Activated T-cell treated with anti-CD3 and anti-CD28 coated beads, Interleukin-2, amount 50 U/mL, for 72 hours (primary cell): ENCODE results near the gene CIAO2A. TPM values are rescaled to one million over a fixed set of nuclear protein-coding genes. Genes with fewer than 3 reads are reported as not detected.

Source experiments
- ATAC-seq, 2 donors: fragments of 150-1000 bp; cut with Tn5 transposase; replicated peaks in 1 of 2; 2 replicates each; pipeline ENCODE4 v1.10.0; 2021; ENCODE audit warnings: moderate library complexity in 2 of 2, mild to moderate bottlenecking in 1 of 2
- DNase-seq, 2 donors: peaks; one replicate each; pipeline ENCODE4 v3.0.0; 2021 to 2022; ENCODE audit warnings: mixed read lengths in 1 of 2
- H3K27ac Mint-ChIP-seq: one replicate; pipeline ENCODE4 v1.8.0; 2022; ENCODE audit warnings: mild to moderate bottlenecking, moderate library complexity, mixed read lengths
- H3K27me3 Mint-ChIP-seq: one replicate; pipeline ENCODE4 v1.8.0; 2022; ENCODE audit warnings: low read depth, mixed read lengths
- H3K36me3 Mint-ChIP-seq, 2 donors: one replicate each; pipeline ENCODE4 v1.8.0; 2022; ENCODE audit warnings: mixed read lengths in 2 of 2, mild to moderate bottlenecking in 1 of 2; ENCODE audit not compliant: insufficient read depth in 2 of 2
- H3K4me1 Mint-ChIP-seq: one replicate; pipeline ENCODE4 v1.8.0; 2022; ENCODE audit warnings: low read depth, mixed read lengths
- H3K4me3 Mint-ChIP-seq, 2 donors: one replicate each; pipeline ENCODE4 v1.8.0; 2022; ENCODE audit warnings: mild to moderate bottlenecking in 2 of 2, mixed read lengths in 2 of 2, moderate library complexity in 2 of 2
- H3K9me3 Mint-ChIP-seq, 2 donors: one replicate each; pipeline ENCODE4 v1.8.0; 2022; ENCODE audit warnings: mixed read lengths in 2 of 2
- total RNA-seq, 2 donors: library from RNA; stranded (reverse); gene quantifications; one replicate each; pipeline ENCODE4 v1.2.3, GENCODE V29; 2022

CIAO2A gene
- total RNA-seq, 2 donors from 2014 or later = 65.1 to 74.5 TPM

DNA sequence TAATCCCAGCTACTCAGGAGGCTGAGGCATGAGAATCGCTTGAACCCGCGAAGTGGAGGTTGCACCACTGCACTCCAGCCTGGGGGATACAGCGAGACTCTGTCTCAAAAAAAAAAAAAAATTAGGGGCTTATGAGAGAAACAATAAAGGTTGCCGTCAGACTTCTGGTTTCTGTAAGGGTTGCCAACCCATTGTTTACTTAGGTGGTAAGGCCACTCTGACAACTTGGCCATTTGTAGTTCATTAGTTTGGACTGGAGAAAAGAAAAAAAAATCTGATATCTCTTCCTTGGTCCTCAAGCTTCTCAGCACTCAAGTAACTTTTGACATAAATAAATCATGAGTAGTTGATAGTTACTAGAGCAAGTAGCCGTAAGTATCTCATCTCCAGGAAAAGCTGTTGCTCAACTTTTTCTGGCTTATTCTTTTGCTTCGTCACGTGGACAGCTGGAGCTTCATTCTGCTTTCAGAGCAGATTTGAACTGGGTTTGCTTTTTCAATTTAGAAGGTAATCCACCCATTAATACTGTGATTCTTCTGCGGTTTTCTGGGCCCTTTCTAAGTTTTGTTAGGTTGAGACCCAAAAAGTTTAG lies 11.6 kb upstream of the CIAO2A start:
- Mint-ChIP-seq H3K27ac (no peak overlapping the region), H3K36me3 (peaks cover 3 to 9% of the 10 kb centered on the region in 2 donors), H3K4me1 (peaks cover 28% of the 10 kb centered on the region), H3K4me3 (no peak overlapping the region), H3K27me3 (no peaks in the 10 kb centered on the region), H3K9me3 (peaks cover 2 to 3% of the 10 kb centered on the region in 2 donors)
- DNase-seq (no peak), ATAC-seq (no peak)

DNA sequence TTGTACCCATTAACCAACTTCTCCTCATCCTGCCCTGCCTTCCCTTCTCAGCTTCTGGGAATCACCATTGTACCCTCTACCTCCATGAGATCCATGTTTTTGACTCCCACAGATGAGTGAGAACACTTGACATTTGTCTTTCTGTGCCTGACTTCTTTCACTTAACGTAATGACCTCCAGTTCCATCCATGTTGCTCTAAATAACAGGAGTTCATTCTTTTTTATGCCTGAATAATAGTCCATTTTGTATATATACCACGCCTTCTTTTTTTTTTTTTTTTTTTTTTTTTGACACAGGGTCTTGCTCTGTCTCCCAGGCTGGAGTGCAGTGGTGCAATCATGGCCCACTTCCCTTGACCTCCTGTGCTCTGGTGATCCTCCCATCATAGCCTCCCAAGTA lies 8.9 kb upstream of the CIAO2A start:
- peaks cover 34% of the 10 kb centered on the region for H3K4me1 Mint-ChIP-seq
- no peak overlapping the region for H3K27ac Mint-ChIP-seq
- ATAC-seq (no peak), DNase-seq (no peak)
- H3K4me3 Mint-ChIP-seq = no peak overlapping the region
- H3K9me3 Mint-ChIP-seq = peaks cover 2 to 3% of the 10 kb centered on the region in 2 donors
- H3K36me3 Mint-ChIP-seq = peaks cover 3 to 6% of the 10 kb centered on the region in 2 donors
- H3K27me3 Mint-ChIP-seq = no peaks in the 10 kb centered on the region

DNA sequence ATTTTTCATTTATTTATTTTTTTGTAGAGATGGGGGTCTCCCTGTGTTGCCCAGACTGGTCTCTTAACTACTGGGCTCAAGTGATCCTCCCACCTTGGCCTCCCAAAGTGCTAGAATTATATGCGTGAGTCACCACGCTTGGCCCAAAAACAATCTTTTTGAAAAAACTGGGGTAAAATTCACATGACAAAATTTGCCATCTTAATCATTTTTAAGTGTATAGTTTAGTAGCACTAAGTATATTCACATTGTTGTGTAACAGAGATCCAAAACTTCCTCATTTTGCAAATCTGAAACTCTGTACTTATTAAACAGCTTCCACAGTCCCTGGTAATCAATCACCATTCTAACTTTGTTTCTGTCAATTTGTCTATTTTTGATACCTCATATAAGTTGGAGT lies 7.3 kb upstream of the CIAO2A start:
- peaks cover 40% of the 10 kb centered on the region for H3K4me1 Mint-ChIP-seq
- peaks cover 2 to 3% of the 10 kb centered on the region in 2 donors for H3K9me3 Mint-ChIP-seq
- no peak overlapping the region for H3K27ac Mint-ChIP-seq
- ATAC-seq (no peak), DNase-seq (no peak)
- no peak overlapping the region for H3K4me3 Mint-ChIP-seq
- H3K36me3 Mint-ChIP-seq = peaks cover 4 to 6% of the 10 kb centered on the region in 2 donors
- no peaks in the 10 kb centered on the region for H3K27me3 Mint-ChIP-seq

DNA sequence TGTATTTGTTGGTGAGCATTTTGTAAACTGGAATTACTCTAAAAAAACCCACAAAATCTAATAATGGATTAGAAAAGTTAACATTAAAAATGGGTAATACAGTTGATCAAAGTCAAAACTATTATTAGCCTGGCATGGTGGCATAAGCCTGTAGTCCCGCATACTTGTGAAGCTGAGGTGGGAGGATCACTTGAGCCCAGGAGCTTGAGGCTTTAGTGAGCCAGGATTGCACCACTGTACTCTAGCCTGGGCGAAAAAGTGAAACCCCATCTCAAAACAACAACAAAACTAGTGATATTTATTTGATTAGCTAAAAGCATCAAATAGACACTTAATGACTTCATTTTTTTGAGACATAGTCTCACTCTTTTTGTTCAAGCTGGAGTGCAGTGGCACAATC lies 5.7 kb upstream of the CIAO2A start:
- H3K27ac Mint-ChIP-seq = no peak overlapping the region
- H3K4me3 Mint-ChIP-seq = no peak overlapping the region
- ATAC-seq (no peak), DNase-seq (no peak)
- H3K27me3 Mint-ChIP-seq = no peaks in the 10 kb centered on the region
- H3K36me3 Mint-ChIP-seq = peaks cover 7 to 8% of the 10 kb centered on the region in 2 donors
- H3K9me3 Mint-ChIP-seq = peaks cover 2 to 3% of the 10 kb centered on the region in 2 donors
- H3K4me1 Mint-ChIP-seq = peaks cover 53% of the 10 kb centered on the region

DNA sequence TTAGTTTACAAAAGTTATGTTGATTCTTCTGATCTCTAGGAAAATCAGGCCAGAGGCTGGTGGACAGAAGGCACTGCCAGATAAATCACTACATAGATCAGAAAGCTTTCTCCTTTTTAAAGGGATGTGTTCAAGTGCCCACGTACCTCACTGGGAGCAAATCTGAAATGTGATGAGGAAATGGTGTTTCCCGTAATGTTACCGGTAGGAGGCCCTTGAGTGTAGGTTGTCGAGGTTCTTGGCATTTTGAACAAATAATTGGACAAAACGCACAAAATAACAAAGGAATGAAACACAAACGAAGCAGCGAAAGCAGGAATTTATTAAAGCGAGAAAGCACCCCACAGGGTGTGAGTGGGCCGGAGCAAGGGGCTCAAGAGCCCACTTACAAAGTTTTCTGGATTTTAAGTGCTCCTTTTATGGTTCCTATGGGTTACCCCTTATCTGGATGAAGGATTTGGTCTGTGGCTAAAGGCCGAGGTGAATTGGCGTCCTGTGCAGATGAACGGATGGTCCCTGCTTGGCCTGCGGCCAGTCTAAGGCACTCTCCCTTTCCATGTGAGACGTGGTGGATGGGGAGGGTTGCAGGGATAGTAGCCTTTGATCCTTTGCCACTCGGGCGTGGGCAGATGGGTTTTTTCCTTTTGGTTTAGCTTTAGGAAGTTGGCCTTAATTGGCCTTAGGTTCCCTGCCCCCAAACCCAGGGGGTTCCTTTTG lies 3.2 kb upstream of the CIAO2A start:
- Mint-ChIP-seq H3K27me3 (no peaks in the 10 kb centered on the region), H3K4me3 (peak overlapping the region; percentile 100), H3K27ac (peak overlapping the region; percentile 97), H3K4me1 (peaks cover 65% of the 10 kb centered on the region), H3K36me3 (peaks cover 9 to 12% of the 10 kb centered on the region in 2 donors), H3K9me3 (no peaks in the 10 kb centered on the region)
- DNase-seq (no peak), ATAC-seq (no peak)

DNA sequence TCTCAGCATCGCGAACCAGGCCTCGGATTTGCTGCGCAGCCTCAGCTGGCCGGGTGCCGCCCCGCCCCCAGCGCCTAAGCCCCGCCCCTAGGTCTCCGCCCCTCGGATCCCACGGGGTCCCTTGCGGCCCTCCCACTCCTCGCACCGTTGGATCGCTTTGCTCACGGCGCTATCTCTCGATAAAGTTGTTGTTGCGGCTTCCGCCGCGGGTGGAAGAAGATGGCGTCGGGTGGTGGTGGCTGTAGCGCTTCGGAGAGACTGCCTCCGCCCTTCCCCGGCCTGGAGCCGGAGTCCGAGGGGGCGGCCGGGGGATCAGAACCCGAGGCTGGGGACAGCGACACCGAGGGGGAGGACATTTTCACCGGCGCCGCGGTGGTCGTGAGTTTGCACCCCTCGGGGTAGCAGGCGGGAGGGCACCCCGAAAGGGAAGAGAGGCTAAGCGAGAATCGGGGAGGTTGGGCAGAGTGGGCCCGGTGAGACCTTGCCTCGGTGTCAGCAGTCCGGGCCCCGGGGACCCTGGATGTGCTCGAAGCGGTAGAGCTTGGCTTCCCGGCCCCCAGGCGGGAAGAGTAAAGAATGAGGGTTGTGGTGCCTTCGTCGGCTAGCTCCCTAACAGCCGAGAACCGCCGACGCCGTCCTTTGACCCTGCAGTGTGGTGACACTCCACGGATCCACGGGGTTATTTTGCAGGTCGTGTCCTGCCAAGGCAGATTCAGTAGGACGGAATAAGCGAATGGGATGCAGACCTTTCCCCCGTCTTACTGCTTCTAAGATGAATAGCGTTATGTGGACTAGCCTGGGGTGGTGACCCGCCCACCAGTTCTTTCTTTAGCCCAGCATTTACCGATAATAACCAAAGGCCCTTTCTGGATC lies 2.4 kb upstream of the CIAO2A start, which contains the start of gene SNX1:
TSS of gene SNX1 (plus strand) at position 188 of the 873 bp plus-strand sequence. CDS start at position 220, 32 bp downstream.
- Mint-ChIP-seq H3K9me3 (no peaks in the 10 kb centered on the region), H3K27me3 (no peaks in the 10 kb centered on the region), H3K27ac (peak within 1 kb of the TSS; percentile 97), H3K4me1 (peaks cover 66% of the 10 kb centered on the region), H3K36me3 (peaks cover 9 to 12% of the 10 kb centered on the region in 2 donors), H3K4me3 (peak within 1 kb of the TSS; percentile 100)
- DNase-seq = peak; percentile 96
- ATAC-seq = peak; percentile 70 to 71

DNA sequence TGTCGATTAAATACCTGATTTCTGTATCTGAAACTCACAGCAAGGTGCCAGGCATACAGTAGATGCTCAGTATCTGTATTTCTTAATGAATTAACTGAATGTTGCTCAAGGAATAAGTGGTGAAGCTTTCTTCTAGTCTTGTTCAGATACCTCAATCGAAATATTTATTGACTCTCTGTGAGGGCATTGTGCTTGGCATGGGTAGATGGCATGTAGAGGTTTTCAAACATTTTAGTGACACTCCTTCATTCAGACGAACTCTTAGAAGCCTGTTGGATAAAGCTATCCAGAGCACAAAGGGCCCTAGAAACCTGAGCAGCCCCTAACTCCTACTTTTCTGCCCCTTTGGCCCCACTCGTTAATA lies 1.8 kb upstream of the CIAO2A start:
- no peak for ATAC-seq
- Mint-ChIP-seq H3K36me3 (peaks cover 9 to 12% of the 10 kb centered on the region in 2 donors), H3K27me3 (no peaks in the 10 kb centered on the region), H3K27ac (peak overlapping the region; percentile 97), H3K9me3 (no peaks in the 10 kb centered on the region), H3K4me1 (peaks cover 71% of the 10 kb centered on the region), H3K4me3 (peak overlapping the region; percentile 100)
- DNase-seq = no peak

DNA sequence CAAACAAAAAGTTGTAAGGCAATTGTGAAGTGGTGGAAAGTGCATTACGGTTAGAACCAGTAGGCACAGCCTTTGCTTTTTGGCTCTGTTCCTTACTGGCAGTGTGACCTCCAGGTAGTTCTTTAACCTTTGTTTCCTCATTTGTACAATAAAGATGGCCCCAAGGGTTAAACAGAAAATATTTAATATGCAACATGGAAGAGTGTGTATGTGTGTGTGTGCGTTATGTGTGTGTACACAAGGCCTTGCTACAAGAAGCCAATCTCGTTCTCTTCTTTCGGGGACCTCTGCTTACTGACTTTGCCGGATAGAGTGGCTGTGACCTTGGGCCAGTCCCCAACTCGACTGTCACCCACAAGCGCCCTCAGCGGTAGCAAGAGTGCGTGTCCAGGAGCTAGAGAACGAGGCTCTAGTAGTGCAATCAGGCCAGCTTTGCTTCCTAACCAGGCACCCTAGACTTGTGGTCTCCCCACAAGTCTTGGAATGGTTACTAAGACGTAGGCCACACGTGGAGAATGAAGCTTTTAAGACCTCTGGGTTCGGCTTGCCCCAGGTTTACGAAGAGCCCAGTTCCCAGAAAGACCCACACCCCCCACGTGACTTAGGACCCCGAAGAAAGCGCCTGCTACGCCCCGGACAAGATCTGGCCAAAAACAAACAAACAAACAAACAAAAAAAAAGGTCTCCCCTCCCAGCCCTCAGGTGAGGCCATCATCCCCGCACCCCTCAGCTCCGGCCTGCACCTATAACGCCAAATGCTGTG lies 593 bp downstream of the CIAO2A start:
- DNase-seq (peak; percentile 62 to 65), ATAC-seq (peak; percentile 9 to 21)
- H3K9me3 Mint-ChIP-seq = no peaks in the 10 kb centered on the region
- H3K4me3 Mint-ChIP-seq = peak overlapping the region; percentile 100
- peak overlapping the region; percentile 97 for H3K27ac Mint-ChIP-seq
- peaks cover 13 to 19% of the 10 kb centered on the region in 2 donors for H3K36me3 Mint-ChIP-seq
- no peaks in the 10 kb centered on the region for H3K27me3 Mint-ChIP-seq
- peaks cover 73% of the 10 kb centered on the region for H3K4me1 Mint-ChIP-seq

DNA sequence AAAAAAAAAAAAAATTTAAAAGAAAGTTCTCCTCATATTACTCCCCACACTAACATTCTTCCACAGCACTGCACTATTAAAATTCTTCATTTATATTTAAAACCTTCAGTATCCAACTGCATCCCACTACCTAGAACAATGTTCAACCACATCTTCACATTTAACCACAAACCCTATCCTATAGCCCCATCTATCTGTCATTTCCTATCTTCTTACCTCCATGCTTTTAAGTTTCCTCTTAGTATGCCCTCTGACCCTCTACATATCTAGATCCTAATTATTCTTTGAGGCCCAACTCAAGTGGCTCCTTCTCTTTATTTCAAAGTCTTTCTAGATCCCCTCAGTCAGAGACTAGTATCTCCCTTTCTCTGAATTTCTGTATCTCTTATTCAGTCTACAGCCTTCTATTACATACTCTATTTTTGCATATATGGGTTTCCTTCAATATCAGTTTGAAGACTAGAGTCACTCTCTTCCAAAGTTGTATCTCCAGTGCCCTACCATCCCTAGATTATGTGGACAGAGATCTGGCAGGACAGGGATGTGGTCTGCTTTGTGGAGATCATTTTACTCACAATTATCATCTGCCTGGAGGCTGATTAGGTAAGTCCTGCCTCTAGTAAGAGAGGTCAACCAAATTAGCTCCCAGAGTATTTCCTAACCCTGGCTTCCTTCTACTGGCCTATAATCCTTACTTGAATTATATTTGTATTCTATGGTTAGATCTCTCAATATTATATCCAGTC lies 1.4 kb downstream of the CIAO2A start:
- no peak for ATAC-seq
- H3K27me3 Mint-ChIP-seq = no peaks in the 10 kb centered on the region
- H3K36me3 Mint-ChIP-seq = peaks cover 16 to 25% of the 10 kb centered on the region in 2 donors
- H3K4me1 Mint-ChIP-seq = peaks cover 65% of the 10 kb centered on the region
- H3K27ac Mint-ChIP-seq = peak overlapping the region; percentile 97
- H3K4me3 Mint-ChIP-seq = peak overlapping the region; percentile 100
- H3K9me3 Mint-ChIP-seq = peaks cover 0 to 1% of the 10 kb centered on the region in 2 donors
- DNase-seq = no peak

DNA sequence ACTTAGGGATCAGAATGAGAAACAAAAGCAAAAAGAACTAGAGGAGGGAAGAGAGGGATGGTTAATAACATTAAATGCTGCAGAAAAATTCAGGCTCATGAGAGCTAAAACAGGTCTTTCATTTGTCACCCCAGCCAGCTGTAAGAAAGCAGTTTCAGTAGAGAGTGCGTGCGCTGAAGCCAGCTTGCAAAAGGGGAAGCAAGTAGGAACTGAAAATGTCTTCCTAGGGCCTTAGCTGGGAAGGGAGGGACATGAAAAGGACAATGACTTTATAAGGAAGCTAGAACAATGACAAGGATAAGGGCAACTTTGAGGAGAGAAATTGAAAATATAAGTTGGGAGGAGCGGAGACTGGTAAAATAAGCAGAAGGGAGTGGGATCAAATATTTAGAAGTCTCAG lies 3.1 kb downstream of the CIAO2A start:
- H3K9me3 Mint-ChIP-seq = peaks cover 0 to 1% of the 10 kb centered on the region in 2 donors
- DNase-seq = no peak
- H3K4me1 Mint-ChIP-seq = peaks cover 55% of the 10 kb centered on the region
- ATAC-seq = no peak
- peak overlapping the region; percentile 26 for H3K27ac Mint-ChIP-seq
- H3K4me3 Mint-ChIP-seq = peak overlapping the region in 1 of 2 donors; percentile 2
- H3K27me3 Mint-ChIP-seq = no peaks in the 10 kb centered on the region
- peaks cover 12 to 29% of the 10 kb centered on the region in 2 donors for H3K36me3 Mint-ChIP-seq

DNA sequence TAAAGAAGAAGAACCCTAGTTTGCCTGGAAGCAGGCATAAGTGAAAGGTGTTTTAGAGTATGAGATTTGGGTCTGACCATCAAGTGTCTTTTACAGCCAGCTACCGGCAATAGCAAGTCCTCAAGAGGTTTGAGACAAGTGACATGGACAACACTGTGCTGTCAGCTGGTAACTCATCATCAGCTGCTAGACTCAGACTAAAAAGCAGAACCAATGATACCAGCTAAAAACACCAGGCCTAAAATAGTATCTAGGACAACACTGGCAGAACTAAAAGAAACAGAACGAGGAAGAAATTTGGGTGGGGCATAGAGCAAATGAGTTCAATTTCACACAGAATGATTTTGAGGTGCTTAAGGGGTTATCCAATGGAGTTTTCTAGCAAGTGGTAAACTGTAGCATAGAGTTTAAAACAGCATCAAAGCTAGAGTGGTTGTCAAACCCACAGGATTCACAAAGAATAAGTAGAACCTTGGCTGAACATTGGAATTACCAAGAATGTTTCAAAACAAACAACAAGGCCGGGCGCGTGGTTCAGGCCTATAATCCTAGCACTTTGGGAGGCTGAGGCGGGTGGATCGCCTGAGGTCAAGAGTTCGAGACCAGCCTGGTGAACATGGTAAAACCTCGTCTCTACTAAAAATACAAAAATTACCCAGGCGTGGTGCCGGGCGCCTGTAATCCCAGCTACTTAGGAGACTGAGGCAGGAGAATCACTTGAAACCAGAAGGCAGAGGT lies 3.9 kb downstream of the CIAO2A start:
- Mint-ChIP-seq H3K4me1 (peaks cover 47% of the 10 kb centered on the region), H3K9me3 (peaks cover 0 to 1% of the 10 kb centered on the region in 2 donors), H3K4me3 (no peak overlapping the region), H3K27ac (peak overlapping the region; percentile 26), H3K36me3 (peaks cover 12 to 29% of the 10 kb centered on the region in 2 donors), H3K27me3 (no peaks in the 10 kb centered on the region)
- ATAC-seq = no peak
- DNase-seq = no peak
